Measurements from ENCODE around the gene ANKRD31.

The ANKRD31 gene

DNA sequence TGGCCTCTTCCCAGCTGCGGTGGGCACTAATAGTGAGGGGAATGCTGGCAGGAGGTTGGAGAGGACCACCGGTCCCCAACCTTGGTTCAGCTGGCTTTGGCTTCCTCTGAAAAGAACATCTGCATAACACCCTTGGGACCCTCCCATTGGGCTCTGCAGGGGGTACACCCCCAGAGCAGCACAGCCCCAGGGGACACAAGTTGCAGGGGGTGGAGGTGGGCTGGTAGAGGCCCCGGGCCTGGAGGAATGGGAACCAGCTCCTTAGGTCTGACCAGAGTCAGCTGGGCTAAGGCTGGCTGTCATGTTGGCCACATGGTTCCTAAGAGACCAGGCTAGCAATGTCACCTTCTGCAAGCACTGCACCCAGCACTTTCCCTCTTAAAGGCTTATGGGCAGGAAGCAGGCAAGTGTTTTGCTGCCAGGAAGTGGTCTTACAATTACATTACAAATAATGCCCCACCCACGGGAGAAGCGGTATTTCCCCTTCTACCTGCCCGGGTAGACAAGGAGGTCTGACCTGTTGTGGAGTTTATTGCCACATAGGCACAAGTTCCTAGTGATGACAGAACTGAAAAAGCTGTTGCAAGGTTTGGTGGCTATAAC is 202.4 kb downstream of the ANKRD31 start:
- H3K36me3 ChIP-seq (ENCODE audit: control insufficient read depth, insufficient read depth, low read length): 0 out of 2 replicates have a peak, but pooled peaks cover 5% of the 10 kb centered on the region
- no peak overlapping the region for H3K9ac ChIP-seq (ENCODE audit: low read depth, low read length)
- H3K27ac ChIP-seq (ENCODE audit: low read depth, low read length): no peak overlapping the region
- no peaks in the 10 kb centered on the region for H3K9me3 ChIP-seq (ENCODE audit: control insufficient read depth, insufficient read depth, low read length)
- H3K4me1 ChIP-seq (ENCODE audit: control insufficient read depth, insufficient read depth, low read length): peaks cover 3% of the 10 kb centered on the region; the same call in 1 of the 2 replicates
- H3K4me3 ChIP-seq (ENCODE audit: low read depth, low read length): no peak overlapping the region
- no peaks in the 10 kb centered on the region for H3K27me3 ChIP-seq (ENCODE audit: control insufficient read depth, insufficient read depth, low read length)

- Histone ChIP-seq H3K36me3 (ENCODE audit: control insufficient read depth, insufficient read depth, low read length) (no peaks in the 10 kb centered on the region), H3K4me3 (ENCODE audit: low read depth, low read length) (no peak overlapping the region), H3K9me3 (ENCODE audit: control insufficient read depth, insufficient read depth, low read length) (no peaks in the 10 kb centered on the region), H3K4me1 (ENCODE audit: control insufficient read depth, insufficient read depth, low read length) (no peaks in the 10 kb centered on the region), H3K27me3 (ENCODE audit: control insufficient read depth, insufficient read depth, low read length) (no peaks in the 10 kb centered on the region), H3K9ac (ENCODE audit: low read depth, low read length) (no peak overlapping the region), H3K27ac (ENCODE audit: low read depth, low read length) (no peak overlapping the region)
Measured at GRCh38 chr5:75031366-75031765, 205.3 kb downstream of the ANKRD31 start.

GRCh38 chr5:75028090-75028489 is 208.6 kb downstream of the ANKRD31 start:
- Histone ChIP-seq H3K9ac (ENCODE audit: low read depth, low read length) (no peak overlapping the region), H3K9me3 (ENCODE audit: control insufficient read depth, insufficient read depth, low read length) (no peaks in the 10 kb centered on the region), H3K27me3 (ENCODE audit: control insufficient read depth, insufficient read depth, low read length) (no peaks in the 10 kb centered on the region), H3K4me3 (ENCODE audit: low read depth, low read length) (no peak overlapping the region), H3K36me3 (ENCODE audit: control insufficient read depth, insufficient read depth, low read length) (no peaks in the 10 kb centered on the region), H3K27ac (ENCODE audit: low read depth, low read length) (no peak overlapping the region), H3K4me1 (ENCODE audit: control insufficient read depth, insufficient read depth, low read length) (peaks cover 5% of the 10 kb centered on the region; the same call in 1 of the 2 replicates)

GRCh38 chr5:75023368-75024159 is 213.1 kb downstream of the ANKRD31 start:
- peaks cover 11% of the 10 kb centered on the region; the same call in 1 of the 2 replicates for H3K4me1 ChIP-seq (ENCODE audit: control insufficient read depth, insufficient read depth, low read length)
- H3K9ac ChIP-seq (ENCODE audit: low read depth, low read length): no peak overlapping the region

GRCh38 chr5:75021800-75022199 is 214.9 kb downstream of the ANKRD31 start:
- H3K4me3 ChIP-seq (ENCODE audit: low read depth, low read length): no peak overlapping the region
- peaks cover 11% of the 10 kb centered on the region; the same call in 1 of the 2 replicates for H3K4me1 ChIP-seq (ENCODE audit: control insufficient read depth, insufficient read depth, low read length)
- H3K36me3 ChIP-seq (ENCODE audit: control insufficient read depth, insufficient read depth, low read length): no peaks in the 10 kb centered on the region
- H3K27me3 ChIP-seq (ENCODE audit: control insufficient read depth, insufficient read depth, low read length): no peaks in the 10 kb centered on the region
- H3K9me3 ChIP-seq (ENCODE audit: control insufficient read depth, insufficient read depth, low read length): no peaks in the 10 kb centered on the region
- no peak overlapping the region for H3K9ac ChIP-seq (ENCODE audit: low read depth, low read length)
- H3K27ac ChIP-seq (ENCODE audit: low read depth, low read length): no peak overlapping the region

More at GRCh38 chr5:75023368-75024159, 213.1 kb downstream of the ANKRD31 start:
- Histone ChIP-seq H3K9me3 (ENCODE audit: control insufficient read depth, insufficient read depth, low read length) (no peaks in the 10 kb centered on the region), H3K27me3 (ENCODE audit: control insufficient read depth, insufficient read depth, low read length) (no peaks in the 10 kb centered on the region), H3K36me3 (ENCODE audit: control insufficient read depth, insufficient read depth, low read length) (no peaks in the 10 kb centered on the region), H3K4me3 (ENCODE audit: low read depth, low read length) (no peak overlapping the region), H3K27ac (ENCODE audit: low read depth, low read length) (no peak overlapping the region)

- H3K27me3 ChIP-seq (ENCODE audit: control insufficient read depth, insufficient read depth, low read length): no peaks in the 10 kb centered on the region
- no peaks in the 10 kb centered on the region for H3K9me3 ChIP-seq (ENCODE audit: control insufficient read depth, insufficient read depth, low read length)
- no peak overlapping the region for H3K9ac ChIP-seq (ENCODE audit: low read depth, low read length)
- H3K36me3 ChIP-seq (ENCODE audit: control insufficient read depth, insufficient read depth, low read length): no peaks in the 10 kb centered on the region
- no peak overlapping the region for H3K4me3 ChIP-seq (ENCODE audit: low read depth, low read length)
- H3K27ac ChIP-seq (ENCODE audit: low read depth, low read length): no peak overlapping the region
- H3K4me1 ChIP-seq (ENCODE audit: control insufficient read depth, insufficient read depth, low read length): peaks cover 11% of the 10 kb centered on the region; the same call in 1 of the 2 replicates
Measured at GRCh38 chr5:75021219-75021618, 215.5 kb downstream of the ANKRD31 start.

DNA sequence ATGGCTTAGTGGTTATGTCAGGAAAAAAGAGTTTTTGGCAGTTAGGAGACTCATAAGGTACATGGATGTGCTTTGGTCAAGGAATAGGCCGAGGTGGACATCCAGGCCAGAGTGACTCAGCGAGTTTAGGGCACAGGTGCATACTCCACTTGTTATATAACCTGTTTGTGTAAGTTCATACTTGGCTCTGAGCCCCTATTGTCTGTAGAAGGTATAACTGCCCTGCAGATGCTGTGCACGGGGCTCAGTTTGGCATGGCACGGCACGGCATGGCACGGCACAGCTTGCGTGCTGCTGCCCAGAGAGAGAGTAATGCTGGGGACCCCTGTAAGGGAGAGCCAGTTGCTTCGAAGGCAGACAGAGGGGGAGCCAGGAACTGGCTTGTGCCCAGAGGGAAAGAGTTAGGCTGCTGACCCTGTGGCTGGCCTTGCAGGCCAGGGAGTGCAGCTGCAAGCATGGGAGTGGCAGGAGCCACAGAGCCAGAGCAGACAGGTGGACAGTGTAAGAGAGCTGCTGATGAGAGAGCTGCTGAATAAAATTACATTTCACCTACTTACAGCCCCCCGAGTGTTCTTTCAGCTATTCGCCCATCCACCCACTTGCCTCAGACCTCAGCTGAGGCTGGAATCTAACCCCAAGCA is 216.5 kb downstream of the ANKRD31 start:
- Histone ChIP-seq H3K36me3 (ENCODE audit: control insufficient read depth, insufficient read depth, low read length) (no peaks in the 10 kb centered on the region), H3K9ac (ENCODE audit: low read depth, low read length) (no peak overlapping the region), H3K9me3 (ENCODE audit: control insufficient read depth, insufficient read depth, low read length) (no peaks in the 10 kb centered on the region), H3K27me3 (ENCODE audit: control insufficient read depth, insufficient read depth, low read length) (no peaks in the 10 kb centered on the region), H3K4me3 (ENCODE audit: low read depth, low read length) (no peak overlapping the region), H3K4me1 (ENCODE audit: control insufficient read depth, insufficient read depth, low read length) (peaks cover 11% of the 10 kb centered on the region; the same call in 1 of the 2 replicates), H3K27ac (ENCODE audit: low read depth, low read length) (no peak overlapping the region)

GRCh38 chr5:75018805-75019587 is 217.7 kb downstream of the ANKRD31 start:
- H3K27ac ChIP-seq (ENCODE audit: low read depth, low read length): no peak overlapping the region
- H3K36me3 ChIP-seq (ENCODE audit: control insufficient read depth, insufficient read depth, low read length): no peaks in the 10 kb centered on the region
- no peaks in the 10 kb centered on the region for H3K27me3 ChIP-seq (ENCODE audit: control insufficient read depth, insufficient read depth, low read length)
- H3K9me3 ChIP-seq (ENCODE audit: control insufficient read depth, insufficient read depth, low read length): no peaks in the 10 kb centered on the region
- no peak overlapping the region for H3K9ac ChIP-seq (ENCODE audit: low read depth, low read length)
- no peak overlapping the region for H3K4me3 ChIP-seq (ENCODE audit: low read depth, low read length)
- peaks cover 6% of the 10 kb centered on the region; the same call in 1 of the 2 replicates for H3K4me1 ChIP-seq (ENCODE audit: control insufficient read depth, insufficient read depth, low read length)

All from HUES48 (cell line).